BLaER1 (cell line): ENCODE results near the gene UNC13D.
"Not testable (repeated sequence)": the region's sequence is repeated elsewhere in the genome, so short reads cannot be mapped to it uniquely, and the experiment has no call there.

Source experiments
- H3K27ac ChIP-seq: shearing (Covaris generic); formaldehyde crosslinking; 2 replicates; pipeline ENCODE4 v1.8.1; 2022
- H3K27me3 ChIP-seq: shearing (Covaris generic); formaldehyde crosslinking; 2 replicates; pipeline ENCODE4 v1.8.1; 2022
- H3K36me3 ChIP-seq: shearing (Covaris generic); formaldehyde crosslinking; 2 replicates; pipeline ENCODE4 v1.8.1; 2022
- H3K4me1 ChIP-seq: shearing (Covaris generic); formaldehyde crosslinking; 2 replicates; pipeline ENCODE4 v1.8.1; 2022
- H3K4me2 ChIP-seq: shearing (Covaris generic); formaldehyde crosslinking; 2 replicates; pipeline ENCODE4 v1.8.1; 2022
- H3K4me3 ChIP-seq: shearing (Covaris generic); formaldehyde crosslinking; 2 replicates; pipeline ENCODE4 v1.8.1; 2022
- H3K9ac ChIP-seq: shearing (Covaris generic); formaldehyde crosslinking; 2 replicates; pipeline ENCODE4 v1.8.1; 2022
- H3K9me3 ChIP-seq: shearing (Covaris generic); formaldehyde crosslinking; 2 replicates; pipeline ENCODE4 v1.8.1; 2022
- H4K20me1 ChIP-seq: shearing (Covaris generic); formaldehyde crosslinking; 2 replicates; pipeline ENCODE4 v1.8.1; 2022
- Cebpa-rat ChIP-seq: shearing (Covaris generic); IDR thresholded peaks from 2 replicates; pipeline ENCODE4 v1.8.1; 2022

Gene UNC13D

GRCh38 chr17:75864448-75864871, 20.3 kb upstream of the UNC13D start:
- no peaks in the 10 kb centered on the region for H3K9me3 ChIP-seq
- no peaks in the 10 kb centered on the region for H3K36me3 ChIP-seq
- no peak overlapping the region for H3K4me3 ChIP-seq
- H3K4me2 ChIP-seq: peak overlapping the region; percentile 69
- peaks cover 51% of the 10 kb centered on the region for H3K4me1 ChIP-seq
- no peaks in the 10 kb centered on the region for H4K20me1 ChIP-seq
- H3K9ac ChIP-seq: no peak overlapping the region
- no peaks in the 10 kb centered on the region for H3K27me3 ChIP-seq
- peak overlapping the region; percentile 78 for H3K27ac ChIP-seq
- TF ChIP-seq Cebpa-rat: no peak

DNA sequence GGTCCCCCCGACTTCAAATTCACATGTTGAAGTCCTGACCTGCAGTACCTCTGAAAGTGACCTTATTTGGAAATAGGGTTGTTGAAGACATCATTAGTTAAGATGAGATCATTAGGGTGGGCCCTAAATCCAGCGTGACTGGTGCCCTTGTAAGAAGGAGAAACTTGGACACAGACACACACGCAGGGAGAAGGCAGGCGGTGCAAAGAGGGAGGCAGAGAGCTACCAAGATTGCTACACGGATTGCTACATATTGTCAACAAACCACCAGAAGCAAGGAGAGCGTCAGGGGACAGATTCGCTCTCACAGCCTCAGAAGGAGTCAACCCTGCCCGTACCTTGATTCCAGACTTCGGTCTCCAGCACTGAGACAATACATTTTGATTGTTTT, 17.7 kb upstream of the UNC13D start:
- Histone ChIP-seq H3K4me2 (no peak overlapping the region), H3K36me3 (no peaks in the 10 kb centered on the region), H3K4me3 (no peak overlapping the region), H3K9ac (no peak overlapping the region), H3K4me1 (peaks cover 68% of the 10 kb centered on the region), H3K27ac (no peak overlapping the region), H3K27me3 (no peaks in the 10 kb centered on the region), H3K9me3 (no peaks in the 10 kb centered on the region), H4K20me1 (no peaks in the 10 kb centered on the region)
- no peak for TF ChIP-seq Cebpa-rat

DNA sequence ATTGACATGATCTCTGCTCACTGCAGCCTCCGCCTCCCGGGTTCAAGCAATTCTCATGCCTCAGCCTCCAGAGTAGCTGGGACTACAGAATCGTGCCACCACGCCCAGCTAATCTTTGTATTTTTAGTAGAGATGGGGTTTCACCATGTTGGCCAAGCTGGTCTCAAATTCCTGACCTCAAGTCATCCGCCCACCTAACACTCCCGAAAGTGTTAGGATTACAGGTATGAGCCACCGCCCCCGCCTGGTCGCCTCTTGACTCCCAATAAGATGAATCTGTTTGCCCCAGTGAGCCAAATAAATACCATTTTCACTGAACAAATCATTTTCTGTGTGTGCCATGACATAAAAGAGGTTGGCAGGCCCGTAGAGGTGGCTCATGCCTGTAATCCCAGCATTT, 15.2 kb upstream of the UNC13D start:
- H3K4me1 ChIP-seq: peaks cover 59% of the 10 kb centered on the region
- not testable (repeated sequence) for H3K27me3 ChIP-seq, H3K9me3 ChIP-seq, H4K20me1 ChIP-seq, H3K4me2 ChIP-seq, H3K9ac ChIP-seq, H3K36me3 ChIP-seq, H3K4me3 ChIP-seq, H3K27ac ChIP-seq

DNA sequence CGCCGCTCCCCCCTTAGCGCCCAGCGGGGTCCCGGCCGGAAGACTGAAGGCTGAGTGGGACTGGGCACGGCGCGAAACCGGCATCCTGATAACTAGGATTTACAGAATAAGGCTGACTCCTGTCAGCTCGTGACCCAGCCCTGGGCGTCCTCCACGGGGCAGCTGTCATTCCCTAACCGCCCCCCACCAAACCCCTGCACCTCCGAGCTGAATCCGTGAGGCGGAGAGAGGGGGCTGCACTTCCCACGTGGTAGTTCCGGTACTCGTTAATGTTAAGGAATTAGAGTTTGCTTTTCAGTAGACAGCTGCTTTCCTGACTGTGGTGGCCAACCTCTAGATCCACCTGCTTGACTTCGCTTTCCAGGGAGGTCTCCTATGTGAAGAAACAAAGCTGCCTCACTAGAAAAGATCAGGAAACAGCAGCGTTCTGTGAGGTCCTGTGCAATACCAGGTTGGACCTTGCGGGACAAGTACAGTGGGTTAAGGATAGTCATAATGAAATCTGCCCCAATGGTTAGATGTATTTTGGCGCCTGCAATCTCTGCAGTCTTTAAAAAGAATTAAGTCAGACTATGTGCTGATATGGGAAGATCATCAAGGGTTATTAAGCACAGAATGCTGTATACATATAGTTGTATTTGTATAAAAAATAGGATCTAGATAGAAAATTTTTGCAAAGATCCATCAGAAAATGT, 12.0 kb upstream of the UNC13D start:
- no peak for TF ChIP-seq Cebpa-rat
- Histone ChIP-seq H3K9ac (peak overlapping the region; percentile 98), H3K27ac (peak overlapping the region; percentile 97), H4K20me1 (peaks cover 13% of the 10 kb centered on the region; the same call in 1 of the 2 replicates), H3K27me3 (no peaks in the 10 kb centered on the region), H3K4me3 (peak overlapping the region; percentile 88), H3K4me1 (peaks cover 50% of the 10 kb centered on the region), H3K4me2 (peak overlapping the region; percentile 94), H3K36me3 (peaks cover 18% of the 10 kb centered on the region), H3K9me3 (no peaks in the 10 kb centered on the region)

DNA sequence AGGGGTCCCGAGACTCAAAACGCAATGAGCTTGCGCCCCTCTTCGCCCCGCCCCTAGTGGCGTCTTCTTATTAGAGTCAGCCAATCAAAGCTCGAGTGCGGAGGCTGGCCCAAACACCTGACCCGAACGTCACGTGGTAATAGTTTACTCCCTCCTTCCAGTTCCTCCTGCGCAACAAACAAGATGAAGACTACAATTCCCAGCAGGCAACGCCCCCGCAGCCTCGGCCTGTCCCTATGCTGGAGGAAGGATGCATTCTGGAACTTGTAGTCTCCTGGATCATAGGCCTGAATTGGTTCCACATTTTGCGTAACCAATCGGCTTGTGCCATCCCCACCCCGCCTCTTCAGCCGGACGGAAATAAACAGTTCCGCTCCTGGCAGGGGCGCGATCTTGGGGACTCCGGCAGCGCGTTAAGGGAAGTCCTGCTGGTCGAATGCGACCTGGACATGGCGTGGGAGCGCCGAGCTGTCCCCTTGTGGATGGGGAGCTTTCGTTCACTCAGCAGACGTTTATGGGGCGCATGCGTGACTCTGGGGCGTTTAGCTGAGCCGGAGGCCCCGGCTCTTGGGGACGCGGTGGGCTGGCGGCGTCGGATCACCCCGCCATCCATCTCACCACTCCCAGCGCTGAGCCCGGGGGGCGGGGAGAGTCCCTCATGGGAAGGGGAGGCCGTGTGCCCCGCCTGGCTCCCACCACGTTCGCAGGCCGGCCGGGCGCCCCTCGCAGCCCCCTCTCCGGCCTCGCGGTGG, 11.3 kb upstream of the UNC13D start, which contains the start of gene WBP2:
Gene WBP2 (minus strand): TSS at position 26 of the 752 bp plus-strand sequence. CDS start 38 bp downstream, outside the sequence.
- peak within 1 kb of the TSS; percentile 97 for H3K27ac ChIP-seq

DNA sequence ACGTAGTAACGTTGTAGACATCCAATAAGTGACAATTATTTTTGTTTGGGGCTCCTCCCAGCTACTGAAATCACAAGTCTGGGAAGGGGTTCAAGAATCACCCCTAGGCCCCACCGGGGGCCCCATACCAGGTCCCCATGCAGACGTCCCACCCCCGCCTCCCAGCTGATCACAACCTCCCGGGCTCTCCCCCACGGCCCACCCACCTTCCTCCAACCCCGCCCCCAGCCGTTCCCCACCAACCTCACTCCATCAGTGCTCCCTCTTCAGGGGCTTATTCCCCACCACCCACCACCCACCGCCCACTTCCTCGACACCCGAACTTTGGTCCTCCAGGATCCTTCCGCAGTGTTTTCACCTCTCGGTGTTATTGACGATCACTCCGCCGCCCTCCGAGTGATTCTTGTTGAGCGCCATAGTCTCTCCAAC, 10.7 kb upstream of the UNC13D start:
- Histone ChIP-seq H3K4me2 (peak overlapping the region; percentile 95), H4K20me1 (peaks cover 13% of the 10 kb centered on the region; the same call in 1 of the 2 replicates), H3K36me3 (peaks cover 31% of the 10 kb centered on the region), H3K9me3 (no peaks in the 10 kb centered on the region), H3K27ac (peak overlapping the region; percentile 64), H3K9ac (peak overlapping the region; percentile 80), H3K4me3 (peak overlapping the region; percentile 88), H3K4me1 (peaks cover 45% of the 10 kb centered on the region), H3K27me3 (no peaks in the 10 kb centered on the region)
- no peak for TF ChIP-seq Cebpa-rat

More for the DNA sequence above, 11.3 kb upstream of the UNC13D start, which contains the start of gene WBP2:
- H3K4me2 ChIP-seq: peak within 1 kb of the TSS; percentile 95
- TF ChIP-seq Cebpa-rat: 0 out of 2 replicates have a peak, but pooled peaks have one; percentile 8
- peak within 1 kb of the TSS; percentile 88 for H3K4me3 ChIP-seq
- H3K9me3 ChIP-seq: no peaks in the 10 kb centered on the region
- peaks cover 45% of the 10 kb centered on the region for H3K4me1 ChIP-seq
- H3K9ac ChIP-seq: peak within 1 kb of the TSS; percentile 98
- peaks cover 13% of the 10 kb centered on the region; the same call in 1 of the 2 replicates for H4K20me1 ChIP-seq
- no peaks in the 10 kb centered on the region for H3K27me3 ChIP-seq
- peaks cover 25% of the 10 kb centered on the region for H3K36me3 ChIP-seq

- no peak for TF ChIP-seq Cebpa-rat
- Histone ChIP-seq H3K4me3 (peak overlapping the region; percentile 88), H3K9ac (peak overlapping the region; percentile 80), H3K36me3 (peaks cover 38% of the 10 kb centered on the region), H3K27me3 (no peaks in the 10 kb centered on the region), H4K20me1 (peaks cover 13% of the 10 kb centered on the region; the same call in 1 of the 2 replicates), H3K4me2 (peak overlapping the region; percentile 95), H3K4me1 (peaks cover 47% of the 10 kb centered on the region), H3K27ac (peak overlapping the region; percentile 64), H3K9me3 (no peaks in the 10 kb centered on the region)
Measured at GRCh38 chr17:75854101-75854748, 10.0 kb upstream of the UNC13D start.

DNA sequence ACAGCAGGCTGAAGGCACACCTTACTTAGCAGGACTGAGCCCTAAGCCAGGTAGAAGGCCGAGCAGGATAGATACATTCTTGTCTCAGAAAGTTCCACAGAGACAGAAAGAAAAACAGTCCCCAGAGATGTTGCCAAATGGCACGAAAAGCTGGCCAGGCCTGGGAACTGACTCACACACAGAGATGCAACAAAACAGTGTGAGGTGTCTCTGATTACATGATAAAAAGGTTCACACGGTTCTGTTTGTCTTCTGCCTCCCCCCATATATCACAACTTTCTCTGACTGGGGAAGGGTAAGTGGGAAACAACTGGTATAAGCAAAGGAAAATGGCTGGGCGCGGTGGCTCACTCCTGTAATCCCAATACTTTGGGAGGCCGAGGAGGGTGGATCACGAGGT, 9.2 kb upstream of the UNC13D start:
- H3K4me1 ChIP-seq: peaks cover 46% of the 10 kb centered on the region
- peaks cover 13% of the 10 kb centered on the region; the same call in 1 of the 2 replicates for H4K20me1 ChIP-seq
- H3K4me2 ChIP-seq: peak overlapping the region; percentile 95
- H3K9ac ChIP-seq: peak overlapping the region; percentile 80; the same call in 1 of the 2 replicates
- TF ChIP-seq Cebpa-rat: no peak
- H3K36me3 ChIP-seq: peaks cover 46% of the 10 kb centered on the region
- H3K27ac ChIP-seq: no peak overlapping the region
- H3K4me3 ChIP-seq: no peak overlapping the region
- H3K27me3 ChIP-seq: no peaks in the 10 kb centered on the region
- H3K9me3 ChIP-seq: no peaks in the 10 kb centered on the region

DNA sequence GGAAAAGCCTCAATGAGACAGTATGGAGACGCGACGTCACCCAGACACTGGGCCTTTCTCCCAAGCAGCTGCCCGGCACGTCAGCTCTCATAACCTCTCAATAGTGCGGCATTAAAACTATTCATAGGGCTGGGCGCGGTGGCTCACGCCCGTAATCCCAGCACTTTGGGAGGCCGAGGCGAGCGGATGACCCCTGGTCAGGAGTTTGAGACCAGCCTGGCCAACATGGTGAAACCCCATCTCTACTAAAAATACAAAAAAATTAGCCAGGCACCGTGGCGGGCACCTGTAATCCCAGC, 7.4 kb upstream of the UNC13D start:
- not testable (repeated sequence) for H3K9me3 ChIP-seq, H3K27me3 ChIP-seq, H3K9ac ChIP-seq, H3K4me3 ChIP-seq, H3K4me2 ChIP-seq, H3K27ac ChIP-seq
- Histone ChIP-seq H4K20me1 (peaks cover 13% of the 10 kb centered on the region; the same call in 1 of the 2 replicates), H3K36me3 (peaks cover 64% of the 10 kb centered on the region), H3K4me1 (peaks cover 50% of the 10 kb centered on the region)
